ENCODE measurements around the gene HCN2. TPM values are rescaled to one million over a fixed set of nuclear protein-coding genes. Genes with fewer than 3 reads are reported as not detected.

Gene HCN2
- total RNA-seq, 2 donors from 2014 or later: 0.15 to 0.75 TPM

DNA sequence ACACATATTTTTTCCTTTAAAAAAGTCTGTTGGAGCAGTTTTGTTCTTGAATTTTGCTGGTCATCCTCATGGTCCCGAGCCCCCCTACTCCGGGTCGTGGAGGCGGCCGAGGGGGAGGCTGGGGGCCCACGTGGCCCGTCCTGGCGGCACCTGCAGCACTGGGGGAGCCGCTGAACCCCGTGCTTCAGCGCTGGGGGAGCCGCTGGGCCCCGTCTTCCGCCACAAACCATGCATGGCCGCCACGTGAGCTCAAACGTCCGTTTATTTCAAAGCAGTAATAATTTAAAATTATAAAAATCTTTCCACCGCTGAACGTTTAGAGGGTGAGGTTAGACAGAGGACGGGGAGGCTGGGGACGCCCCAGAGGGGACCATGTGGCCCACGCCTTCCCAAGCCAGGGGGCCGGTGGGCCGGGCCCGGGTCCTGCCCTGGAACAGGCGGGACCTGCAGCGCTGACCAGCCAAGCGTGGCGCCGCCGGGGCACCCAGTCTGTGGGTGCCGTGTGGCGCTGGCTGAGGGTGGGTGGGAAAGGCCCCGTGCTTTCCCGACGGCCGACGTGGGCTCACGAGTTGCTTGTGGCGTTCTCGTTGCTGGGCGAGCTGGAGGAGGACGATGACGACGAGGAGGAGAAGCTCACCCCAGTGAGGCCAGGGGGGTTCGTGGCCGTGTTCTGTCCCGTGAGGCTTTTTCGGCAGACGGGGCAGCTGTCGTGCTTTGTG lies 58.0 kb downstream of the HCN2 start:
- Histone ChIP-seq H3K4me3 (ENCODE audit: low read length) (no peak overlapping the region), H3K9ac (ENCODE audit: extremely low read depth, low read length, poor library complexity, severe bottlenecking) (no peak overlapping the region), H3K27me3 (ENCODE audit: control insufficient read depth, insufficient read depth, low read length, poor library complexity, severe bottlenecking) (no peaks in the 10 kb centered on the region), H3K4me1 (ENCODE audit: control insufficient read depth, insufficient read depth, low read length) (no peaks in the 10 kb centered on the region), H3K36me3 (ENCODE audit: control insufficient read depth, insufficient read depth, low read length) (peaks cover 5% of the 10 kb centered on the region), H3K9me3 (ENCODE audit: control insufficient read depth, low read length) (no peaks in the 10 kb centered on the region), H3K27ac (ENCODE audit: low read depth, low read length) (no peak overlapping the region)
- TF ChIP-seq, protein P1, sequence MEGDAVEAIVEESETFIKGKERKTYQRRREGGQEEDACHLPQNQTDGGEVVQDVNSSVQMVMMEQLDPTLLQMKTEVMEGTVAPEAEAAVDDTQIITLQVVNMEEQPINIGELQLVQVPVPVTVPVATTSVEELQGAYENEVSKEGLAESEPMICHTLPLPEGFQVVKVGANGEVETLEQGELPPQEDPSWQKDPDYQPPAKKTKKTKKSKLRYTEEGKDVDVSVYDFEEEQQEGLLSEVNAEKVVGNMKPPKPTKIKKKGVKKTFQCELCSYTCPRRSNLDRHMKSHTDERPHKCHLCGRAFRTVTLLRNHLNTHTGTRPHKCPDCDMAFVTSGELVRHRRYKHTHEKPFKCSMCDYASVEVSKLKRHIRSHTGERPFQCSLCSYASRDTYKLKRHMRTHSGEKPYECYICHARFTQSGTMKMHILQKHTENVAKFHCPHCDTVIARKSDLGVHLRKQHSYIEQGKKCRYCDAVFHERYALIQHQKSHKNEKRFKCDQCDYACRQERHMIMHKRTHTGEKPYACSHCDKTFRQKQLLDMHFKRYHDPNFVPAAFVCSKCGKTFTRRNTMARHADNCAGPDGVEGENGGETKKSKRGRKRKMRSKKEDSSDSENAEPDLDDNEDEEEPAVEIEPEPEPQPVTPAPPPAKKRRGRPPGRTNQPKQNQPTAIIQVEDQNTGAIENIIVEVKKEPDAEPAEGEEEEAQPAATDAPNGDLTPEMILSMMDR (conservative IDR thresholded peaks at IDR 0.05): no peak
- Mint-ChIP-seq H3K4me1 (no peaks in the 10 kb centered on the region), H3K9me3 (no peaks in the 10 kb centered on the region), H3K4me3 (no peak overlapping the region), H3K36me3 (ENCODE audit: low read depth) (peaks cover 12% of the 10 kb centered on the region), H3K27ac (no peak overlapping the region), H3K27me3 (ENCODE audit: insufficient read depth) (no peaks in the 10 kb centered on the region)
- no peak for DNase-seq
- 95 to 98% methylated on average over 46 to 49 of the region's 52 CpGs for WGBS, 2 experiments (ENCODE audit: insufficient coverage in 1 of 2, insufficient read length in 1 of 2)

DNA sequence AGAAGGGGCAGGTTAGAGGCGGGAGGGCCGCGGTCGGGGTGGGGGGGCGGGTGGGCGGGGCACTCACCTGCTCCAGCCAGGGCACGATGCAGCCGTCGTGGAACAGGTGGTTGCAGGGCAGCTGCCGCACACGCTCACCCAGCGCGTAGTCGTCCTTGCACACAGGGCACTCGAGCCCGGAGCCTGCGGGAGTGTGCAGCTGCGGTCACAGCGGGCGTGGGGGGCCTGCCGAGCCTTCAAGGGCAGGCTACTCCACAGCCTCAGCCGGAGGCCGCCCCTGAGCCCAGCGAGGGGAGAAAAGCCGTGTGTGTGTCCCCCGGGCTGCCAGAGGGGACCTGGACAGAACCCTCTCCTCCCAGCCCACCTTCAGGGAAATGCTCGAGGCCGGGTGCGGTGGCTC lies 58.6 kb downstream of the HCN2 start:
- no peaks in the 10 kb centered on the region for H3K4me1 ChIP-seq (ENCODE audit: control insufficient read depth, insufficient read depth, low read length)
- no peak overlapping the region for H3K27ac ChIP-seq (ENCODE audit: low read depth, low read length)
- peaks cover 12% of the 10 kb centered on the region for H3K36me3 Mint-ChIP-seq (ENCODE audit: low read depth)
- H3K9me3 Mint-ChIP-seq: no peaks in the 10 kb centered on the region
- no peaks in the 10 kb centered on the region for H3K27me3 Mint-ChIP-seq (ENCODE audit: insufficient read depth)
- H3K27me3 ChIP-seq (ENCODE audit: control insufficient read depth, insufficient read depth, low read length, poor library complexity, severe bottlenecking): no peaks in the 10 kb centered on the region
- no peaks in the 10 kb centered on the region for H3K9me3 ChIP-seq (ENCODE audit: control insufficient read depth, low read length)
- no peak for DNase-seq
- H3K4me3 ChIP-seq (ENCODE audit: low read length): no peak overlapping the region
- H3K27ac Mint-ChIP-seq: no peak overlapping the region
- no peak overlapping the region for H3K4me3 Mint-ChIP-seq
- TF ChIP-seq, protein P1 (conservative IDR thresholded peaks at IDR 0.05): no peak
- WGBS, 2 experiments (ENCODE audit: insufficient coverage in 1 of 2, insufficient read length in 1 of 2): 95 to 98% methylated on average over 16 to 29 of the region's 29 CpGs
- no peaks in the 10 kb centered on the region for H3K4me1 Mint-ChIP-seq
- peaks cover 8% of the 10 kb centered on the region for H3K36me3 ChIP-seq (ENCODE audit: control insufficient read depth, insufficient read depth, low read length)
- no peak overlapping the region for H3K9ac ChIP-seq (ENCODE audit: extremely low read depth, low read length, poor library complexity, severe bottlenecking)

DNA sequence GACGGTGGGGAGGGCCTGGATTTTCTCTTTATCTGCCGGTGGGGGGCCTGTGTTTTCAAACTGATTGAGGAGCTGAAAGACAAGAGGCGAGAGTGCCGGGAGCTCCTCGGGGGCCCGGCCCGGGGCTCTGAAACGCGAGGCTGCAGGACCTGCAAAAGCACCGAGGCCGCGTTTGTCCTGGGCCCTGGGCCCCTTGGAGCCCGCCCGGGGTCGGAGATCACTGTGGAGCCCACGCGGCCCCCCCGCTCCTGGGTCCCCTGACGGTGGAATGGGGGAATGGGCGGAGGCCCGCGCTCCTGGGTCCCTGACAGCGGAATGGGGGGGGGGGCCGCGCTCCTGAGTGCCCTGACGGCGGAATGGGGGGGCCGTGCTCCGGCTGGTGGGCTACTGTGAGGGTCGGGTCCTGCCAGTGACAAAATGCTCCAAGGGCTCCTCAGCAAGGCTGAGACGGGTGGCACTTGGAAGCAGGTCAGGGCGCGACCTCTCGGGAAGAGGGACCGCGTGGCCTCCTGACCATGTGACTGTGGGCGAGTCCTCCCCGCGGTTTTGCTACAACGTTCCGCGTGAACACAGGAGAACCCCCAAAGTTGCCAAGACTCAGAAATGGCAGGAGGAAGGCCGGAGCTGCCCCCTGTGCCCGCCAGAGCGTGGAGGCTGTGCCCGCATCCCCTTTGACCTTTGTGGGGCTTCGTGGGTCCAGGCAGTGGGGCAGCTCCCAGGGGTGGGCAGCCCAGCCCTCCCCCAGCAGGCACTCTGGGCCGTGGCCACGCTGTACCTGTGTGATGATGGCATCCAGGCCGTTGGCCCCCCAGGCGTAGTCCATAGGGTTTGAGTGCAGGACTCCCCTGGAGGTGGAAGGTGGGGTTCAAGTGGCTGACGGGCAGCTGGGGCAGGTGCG lies 59.5 kb downstream of the HCN2 start:
- WGBS, 2 experiments (ENCODE audit: insufficient coverage in 1 of 2, insufficient read length in 1 of 2): 94 to 98% methylated on average over 23 to 51 of the region's 53 CpGs
- H3K36me3 ChIP-seq (ENCODE audit: control insufficient read depth, insufficient read depth, low read length): peaks cover 15% of the 10 kb centered on the region
- H3K36me3 Mint-ChIP-seq (ENCODE audit: low read depth): peaks cover 15% of the 10 kb centered on the region

More for the DNA sequence above, 59.5 kb downstream of the HCN2 start:
- H3K9me3 Mint-ChIP-seq: no peaks in the 10 kb centered on the region
- TF ChIP-seq, protein P1 (conservative IDR thresholded peaks at IDR 0.05): no peak
- H3K9me3 ChIP-seq (ENCODE audit: control insufficient read depth, low read length): no peaks in the 10 kb centered on the region
- no peaks in the 10 kb centered on the region for H3K4me1 ChIP-seq (ENCODE audit: control insufficient read depth, insufficient read depth, low read length)
- H3K4me3 ChIP-seq (ENCODE audit: low read length): no peak overlapping the region
- DNase-seq: no peak
- no peak overlapping the region for H3K9ac ChIP-seq (ENCODE audit: extremely low read depth, low read length, poor library complexity, severe bottlenecking)
- no peak overlapping the region for H3K27ac Mint-ChIP-seq
- no peak overlapping the region for H3K4me3 Mint-ChIP-seq
- no peaks in the 10 kb centered on the region for H3K27me3 Mint-ChIP-seq (ENCODE audit: insufficient read depth)
- H3K27ac ChIP-seq (ENCODE audit: low read depth, low read length): no peak overlapping the region
- H3K27me3 ChIP-seq (ENCODE audit: control insufficient read depth, insufficient read depth, low read length, poor library complexity, severe bottlenecking): no peaks in the 10 kb centered on the region
- no peaks in the 10 kb centered on the region for H3K4me1 Mint-ChIP-seq
